ENCODE measurements around the gene ERGIC1. TPM values are rescaled to one million over a fixed set of nuclear protein-coding genes. Genes with fewer than 3 reads are reported as not detected.

The ERGIC1 gene
- total and polyA plus RNA-seq, 2 of the 8 experiments (the other 6 are each of a cell fraction or from before 2014, with no cell fraction given) = 95.3 to 106 TPM

DNA sequence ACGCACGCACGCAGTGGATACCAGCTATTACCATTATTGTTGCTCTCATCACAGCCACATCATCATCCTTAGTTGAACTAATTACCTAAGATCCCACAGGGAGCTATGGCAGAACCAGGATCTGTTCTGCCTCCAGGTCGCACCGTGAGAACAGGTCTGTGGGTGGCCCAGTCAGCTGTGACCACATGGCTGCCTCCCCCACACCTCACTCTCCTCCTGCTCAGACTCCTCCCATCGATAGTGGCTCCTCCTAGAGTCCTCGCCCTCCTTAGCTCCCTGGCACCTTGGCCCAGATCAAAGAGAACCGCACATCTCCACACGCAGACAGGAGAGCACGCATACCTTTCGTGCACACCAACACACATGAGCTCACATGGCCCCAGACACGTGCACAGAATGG lies 92.7 kb downstream of the ERGIC1 start:
- no peak for DNase-seq (ENCODE audit: low read depth in 1 of 2, low spot score in 2 of 2)
- no peak overlapping the region for H3K23ac ChIP-seq (ENCODE audit: insufficient read length)
- no peaks in the 10 kb centered on the region for H3K79me2 ChIP-seq (ENCODE audit: control insufficient read depth in 1 of 2, insufficient read depth in 2 of 2, low read length in 2 of 2)
- no peak overlapping the region for H3K4ac ChIP-seq (replicated peaks; ENCODE audit: insufficient read length, low read depth, low read length)
- no peak overlapping the region for H4K5ac ChIP-seq (ENCODE audit: insufficient read length, low read depth, low read length)
- H3K4me2 ChIP-seq (ENCODE audit: insufficient read depth in 1 of 2, low read depth in 2 of 2, low read length in 2 of 2) = no peak overlapping the region
- no peak overlapping the region for H4K8ac ChIP-seq (ENCODE audit: extremely low read depth, insufficient read depth, low read length)
- no peak overlapping the region for H4K91ac ChIP-seq (replicated peaks; ENCODE audit: insufficient read length, low read length)
- 98% methylated on average over 12 of the region's 12 CpGs; no CpG with 5 or more reads in 1 of the 2 experiments for WGBS, 2 experiments (ENCODE audit: extremely low coverage in 1 of 2, insufficient coverage in 1 of 2, insufficient read length in 1 of 2, insufficient replicate concordance in 2 of 2, low coverage in 1 of 2, low lambda C conversion rate in 2 of 2, missing lambda C conversion rate in 1 of 2)
- no peak overlapping the region for H3K4me3 ChIP-seq (ENCODE audit: extremely low read depth in 1 of 4, insufficient read depth in 2 of 4, low read depth in 3 of 4, low read length in 4 of 4)
- no peak overlapping the region for H2BK5ac ChIP-seq (ENCODE audit: low read depth, low read length)
- no peak overlapping the region for H3K56ac ChIP-seq (replicated peaks; ENCODE audit: insufficient read length, low read depth, low read length)
- H3K23me2 ChIP-seq (ENCODE audit: low read depth, low read length) = no peaks in the 10 kb centered on the region
- peaks cover 2 to 6% of the 10 kb centered on the region in 2 experiments for H4K20me1 ChIP-seq (replicated peaks in 1 of 2; ENCODE audit: control insufficient read depth in 1 of 2, insufficient read depth in 2 of 2, low read length in 2 of 2)
- H3K36me3 ChIP-seq (ENCODE audit: control insufficient read depth in 2 of 4, insufficient read depth in 4 of 4, low read length in 3 of 4) = peaks cover 3 to 18% (median 9%) of the 10 kb centered on the region in 4 experiments; a peak in 5 of 8 replicates
- no peaks in the 10 kb centered on the region; a peak in 1 of 7 replicates for H3K4me1 ChIP-seq (replicated peaks in 1 of 4; ENCODE audit: control insufficient read depth in 3 of 4, insufficient read depth in 4 of 4, low read length in 3 of 4)
- H3K27ac ChIP-seq (ENCODE audit: low read depth, low read length) = no peak overlapping the region
- H2AFZ ChIP-seq (ENCODE audit: low read length) = no peak overlapping the region
- no peak overlapping the region for H2BK15ac ChIP-seq (ENCODE audit: low read length)
- CTCF ChIA-PET (ENCODE audit: partially characterized antibody) = interaction anchor here (0.5 to 12.2 kb wide), 8 partner anchors 11 to 1242 kb away, joined by 3 to 206 read pairs (median 4); partner anchors contain the start of gene ATP6V0E1
- no peak overlapping the region for H2BK120ac ChIP-seq (replicated peaks; ENCODE audit: low read depth, low read length)
- no peak overlapping the region for H2BK12ac ChIP-seq (ENCODE audit: low read depth, low read length)
- no peak for FAIRE-seq
- H3K18ac ChIP-seq (ENCODE audit: extremely low read depth, low read length) = no peak overlapping the region
- H2AK5ac ChIP-seq (ENCODE audit: low read depth, low read length) = no peak overlapping the region
- H2BK20ac ChIP-seq (ENCODE audit: low read length) = no peak overlapping the region
- H3K9ac ChIP-seq (replicated peaks in 1 of 4; ENCODE audit: extremely low read depth in 1 of 4, low read depth in 3 of 4, low read length in 3 of 4) = no peak overlapping the region
- H3K14ac ChIP-seq (ENCODE audit: insufficient read length) = no peak overlapping the region
- POLR2A ChIA-PET (ENCODE audit: partially characterized antibody) = interaction anchor here (1.1 kb wide), 1 partner anchor 155 kb away, joined by 4 read pairs; the partner anchor contains the start of gene DUSP1
- no peaks in the 10 kb centered on the region for H3K9me3 ChIP-seq (ENCODE audit: insufficient read depth in 2 of 2, low read depth in 1 of 2, low read length in 1 of 2)
- no peaks in the 10 kb centered on the region for H3K79me1 ChIP-seq (ENCODE audit: low read depth, low read length)
- H3K27me3 ChIP-seq (replicated peaks in 1 of 4; ENCODE audit: control insufficient read depth in 3 of 4, extremely low read depth in 1 of 4, insufficient read depth in 3 of 4, low read length in 3 of 4) = no peaks in the 10 kb centered on the region
- TF ChIP-seq YY1 (IDR thresholded peaks at IDR 0.05; ENCODE audit: low read depth, low read length) (no peak), CREB1 (IDR thresholded peaks at IDR 0.05) (no peak), CTBP2 (IDR thresholded peaks at IDR 0.05; ENCODE audit: borderline replicate concordance, insufficient read depth, insufficient read length, low read length) (no peak), BRCA1 (IDR thresholded peaks at IDR 0.05; ENCODE audit: low read depth, low read length) (no peak), CEBPB (IDR thresholded peaks at IDR 0.05; ENCODE audit: low read depth, low read length) (no peak), CHD2 (IDR thresholded peaks at IDR 0.05; ENCODE audit: low read length) (no peak), TAF1 (IDR thresholded peaks at IDR 0.05; ENCODE audit: low read depth, low read length) (no peak), GABPA (IDR thresholded peaks at IDR 0.05; ENCODE audit: borderline replicate concordance, insufficient read depth, low read length) (no peak), HDAC2 (IDR thresholded peaks at IDR 0.05; ENCODE audit: borderline replicate concordance in 1 of 2, low read depth in 2 of 2, low read length in 2 of 2) (no peak)
- TF ChIP-seq, protein P1, sequence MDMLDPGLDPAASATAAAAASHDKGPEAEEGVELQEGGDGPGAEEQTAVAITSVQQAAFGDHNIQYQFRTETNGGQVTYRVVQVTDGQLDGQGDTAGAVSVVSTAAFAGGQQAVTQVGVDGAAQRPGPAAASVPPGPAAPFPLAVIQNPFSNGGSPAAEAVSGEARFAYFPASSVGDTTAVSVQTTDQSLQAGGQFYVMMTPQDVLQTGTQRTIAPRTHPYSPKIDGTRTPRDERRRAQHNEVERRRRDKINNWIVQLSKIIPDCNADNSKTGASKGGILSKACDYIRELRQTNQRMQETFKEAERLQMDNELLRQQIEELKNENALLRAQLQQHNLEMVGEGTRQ (IDR thresholded peaks at IDR 0.05; ENCODE audit: low read length) = no peak
- TF ChIP-seq, protein P2, sequence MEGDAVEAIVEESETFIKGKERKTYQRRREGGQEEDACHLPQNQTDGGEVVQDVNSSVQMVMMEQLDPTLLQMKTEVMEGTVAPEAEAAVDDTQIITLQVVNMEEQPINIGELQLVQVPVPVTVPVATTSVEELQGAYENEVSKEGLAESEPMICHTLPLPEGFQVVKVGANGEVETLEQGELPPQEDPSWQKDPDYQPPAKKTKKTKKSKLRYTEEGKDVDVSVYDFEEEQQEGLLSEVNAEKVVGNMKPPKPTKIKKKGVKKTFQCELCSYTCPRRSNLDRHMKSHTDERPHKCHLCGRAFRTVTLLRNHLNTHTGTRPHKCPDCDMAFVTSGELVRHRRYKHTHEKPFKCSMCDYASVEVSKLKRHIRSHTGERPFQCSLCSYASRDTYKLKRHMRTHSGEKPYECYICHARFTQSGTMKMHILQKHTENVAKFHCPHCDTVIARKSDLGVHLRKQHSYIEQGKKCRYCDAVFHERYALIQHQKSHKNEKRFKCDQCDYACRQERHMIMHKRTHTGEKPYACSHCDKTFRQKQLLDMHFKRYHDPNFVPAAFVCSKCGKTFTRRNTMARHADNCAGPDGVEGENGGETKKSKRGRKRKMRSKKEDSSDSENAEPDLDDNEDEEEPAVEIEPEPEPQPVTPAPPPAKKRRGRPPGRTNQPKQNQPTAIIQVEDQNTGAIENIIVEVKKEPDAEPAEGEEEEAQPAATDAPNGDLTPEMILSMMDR (IDR thresholded peaks at IDR 0.05; ENCODE audit: control extremely low read depth in 1 of 3, insufficient read depth in 1 of 3, low read depth in 1 of 3, low read length in 3 of 3) = no peak
